Mammary epithelial cell (primary cell): ENCODE data around the gene UBAC2.

ENCODE experiments used
- EZH2 ChIP-seq: IDR thresholded peaks from 2 replicates; pipeline ENCODE4 v1.6.1; 2012; ENCODE audit warnings: low read length, inconsistent platforms, borderline replicate concordance
- TF ChIP-seq, protein P1 (sequence below), 2 donors: IDR thresholded peaks in 1 of 2; conservative IDR thresholded peaks in 1 of 2; 2 replicates each; pipeline ENCODE4 v1.5.1; 2011 to 2012; ENCODE audit warnings: inconsistent platforms in 2 of 2, low read length in 2 of 2, mild to moderate bottlenecking in 2 of 2, control low read depth in 1 of 2, low read depth in 1 of 2; ENCODE audit not compliant: insufficient read depth in 1 of 2; ENCODE audit errors: extremely low read depth in 1 of 2

DNA sequence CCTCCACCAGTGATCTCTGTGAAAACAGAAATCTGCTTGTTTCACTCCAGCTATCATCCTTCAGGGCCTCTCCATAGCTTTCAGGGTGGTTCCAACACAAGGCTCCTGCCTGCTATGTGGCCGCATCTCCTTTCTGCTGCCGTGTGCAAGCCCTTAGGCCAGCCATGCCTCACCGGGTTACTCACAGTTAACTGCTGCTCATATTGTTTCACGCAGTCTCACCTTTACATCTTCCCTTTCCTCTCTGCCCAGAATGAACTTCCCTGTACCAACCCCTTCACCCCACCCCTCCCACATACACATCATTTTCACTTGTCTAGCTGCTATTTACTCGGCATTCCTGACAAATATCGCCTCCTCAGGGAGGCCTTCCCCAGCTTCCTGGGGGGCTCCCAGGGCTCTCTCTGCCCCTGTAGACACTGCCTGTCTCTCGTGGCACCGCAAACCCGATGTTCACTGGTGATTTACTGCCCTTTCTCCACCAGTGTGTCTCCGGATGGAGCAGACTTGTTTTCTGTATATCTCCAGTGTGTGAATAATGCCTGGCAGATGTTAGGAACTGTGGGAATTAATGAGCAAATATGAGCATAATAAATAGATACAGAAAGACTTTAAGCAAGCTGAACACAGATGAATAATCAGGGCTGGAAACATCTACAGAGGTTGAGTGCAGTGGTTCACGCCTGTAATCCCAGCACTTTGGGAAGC lies 145.8 kb downstream of the UBAC2 start:
- no peak for TF ChIP-seq EZH2
- TF ChIP-seq, protein P1, sequence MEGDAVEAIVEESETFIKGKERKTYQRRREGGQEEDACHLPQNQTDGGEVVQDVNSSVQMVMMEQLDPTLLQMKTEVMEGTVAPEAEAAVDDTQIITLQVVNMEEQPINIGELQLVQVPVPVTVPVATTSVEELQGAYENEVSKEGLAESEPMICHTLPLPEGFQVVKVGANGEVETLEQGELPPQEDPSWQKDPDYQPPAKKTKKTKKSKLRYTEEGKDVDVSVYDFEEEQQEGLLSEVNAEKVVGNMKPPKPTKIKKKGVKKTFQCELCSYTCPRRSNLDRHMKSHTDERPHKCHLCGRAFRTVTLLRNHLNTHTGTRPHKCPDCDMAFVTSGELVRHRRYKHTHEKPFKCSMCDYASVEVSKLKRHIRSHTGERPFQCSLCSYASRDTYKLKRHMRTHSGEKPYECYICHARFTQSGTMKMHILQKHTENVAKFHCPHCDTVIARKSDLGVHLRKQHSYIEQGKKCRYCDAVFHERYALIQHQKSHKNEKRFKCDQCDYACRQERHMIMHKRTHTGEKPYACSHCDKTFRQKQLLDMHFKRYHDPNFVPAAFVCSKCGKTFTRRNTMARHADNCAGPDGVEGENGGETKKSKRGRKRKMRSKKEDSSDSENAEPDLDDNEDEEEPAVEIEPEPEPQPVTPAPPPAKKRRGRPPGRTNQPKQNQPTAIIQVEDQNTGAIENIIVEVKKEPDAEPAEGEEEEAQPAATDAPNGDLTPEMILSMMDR (conservative IDR thresholded peaks at IDR 0.05 in 1 of 2, IDR thresholded peaks at IDR 0.05 in 1 of 2; ENCODE audit: extremely low read depth in 1 of 2, insufficient read depth in 1 of 2, low read depth in 1 of 2, low read length in 2 of 2): no peak
